A549 (cell line): ENCODE measurements around the gene WDR48. TPM values are rescaled to one million over a fixed set of nuclear protein-coding genes. Genes with fewer than 3 reads are reported as not detected.

Source experiments
- ATAC-seq, 2 experiments: fragments of 200-7000 bp in 1 of 2; fragments of >200 bp in 1 of 2; cut with Nextera tagmentation in 1 of 2; cut with Tn5 transposase in 1 of 2; 3 replicates each; pipeline versions ENCODE4 v1.8.0 to v1.9.1; 2018 to 2020; ENCODE audit warnings: mild to moderate bottlenecking in 1 of 2, moderate library complexity in 1 of 2
- CTCF ChIA-PET: fragments of 300-600 bp; sonication (Branson Sonifier 250); formaldehyde crosslinking; extraction: SDS; loops from one replicate; lab custom pipeline; 2021; ENCODE audit warnings: antibody characterized with exemption, inconsistent platforms; lab: Yijun Ruan, JAX
- POLR2A ChIA-PET: fragments of 350-600 bp; formaldehyde crosslinking; extraction: SDS; loops from one replicate; lab custom pipeline; 2021; ENCODE audit warnings: antibody characterized with exemption, inconsistent platforms; lab: Yijun Ruan, JAX
- DNase-seq, 2 experiments: peaks; one replicate each; pipeline versions ENCODE4 v3.0.0 to v3.0.0-alpha.2; 2011 to 2016; ENCODE audit warnings: low read depth in 1 of 2, low spot score in 1 of 2
- FAIRE-seq: peaks from 2 replicates; lab custom pipeline; 2011; peaks lifted over from hg19 to GRCh38; lab: Jason Lieb, UNC
- H3K27ac ChIP-seq, 2 experiments: fragments of >200 bp; sonication (Bioruptor Twin); formaldehyde crosslinking; 3 replicates each; pipeline ENCODE4 v1.5.1; 2016 to 2017
- H3K4me1 ChIP-seq: fragments of >200 bp; sonication (Bioruptor Twin); formaldehyde crosslinking; 3 replicates; pipeline ENCODE4 v1.6.1; 2016
- H3K4me2 ChIP-seq: fragments of >200 bp; sonication (Bioruptor Twin); formaldehyde crosslinking; 3 replicates; pipeline ENCODE4 v1.6.1; 2016
- H3K4me3 ChIP-seq: fragments of >200 bp; sonication (Bioruptor Twin); formaldehyde crosslinking; 3 replicates; pipeline ENCODE4 v1.5.1; 2016
- H3K9me3 ChIP-seq: fragments of >200 bp; sonication (Bioruptor Twin); formaldehyde crosslinking; 3 replicates; pipeline ENCODE4 v1.6.1; 2016
- BHLHE40 ChIP-seq: IDR thresholded peaks from 2 replicates; pipeline ENCODE4 v1.6.1; 2012; ENCODE audit warnings: low read depth, low read length, inconsistent platforms
- CBX2 ChIP-seq: fragments of 200-600 bp; sonication (generic); IDR thresholded peaks from 2 replicates; pipeline ENCODE4 v1.6.1; 2016; ENCODE audit warnings: low read depth, mild to moderate bottlenecking, borderline replicate concordance
- CBX8 ChIP-seq: fragments of 200-600 bp; sonication (generic); IDR thresholded peaks from 2 replicates; pipeline ENCODE4 v1.6.1; 2016
- CHD2 ChIP-seq: fragments of 150-350 bp; IDR thresholded peaks from 2 replicates; pipeline ENCODE4 v1.6.1; 2014; ENCODE audit warnings: low read length; ENCODE audit not compliant: partially characterized antibody
- CHD4 ChIP-seq: fragments of 200-600 bp; sonication (generic); IDR thresholded peaks from 2 replicates; pipeline ENCODE4 v1.6.1; 2016; ENCODE audit warnings: antibody characterized with exemption, mild to moderate bottlenecking, borderline replicate concordance
- E2F6 ChIP-seq: IDR thresholded peaks from 2 replicates; pipeline ENCODE4 v1.6.1; 2012; ENCODE audit warnings: low read depth, borderline replicate concordance
- EHF ChIP-seq: fragments of 250-450 bp; sonication (Bioruptor Pico); IDR thresholded peaks from 2 replicates; pipeline ENCODE4 v1.5.0; 2020; ENCODE audit warnings: mild to moderate bottlenecking
- EHMT2 ChIP-seq: fragments of 200-600 bp; sonication (generic); IDR thresholded peaks from 2 replicates; pipeline ENCODE4 v1.6.1; 2016; ENCODE audit warnings: antibody characterized with exemption, low read depth, mild to moderate bottlenecking, moderate library complexity
- EP300 ChIP-seq, 2 experiments: fragments of >200 bp; sonication (Bioruptor Twin); formaldehyde crosslinking; IDR thresholded peaks; 2 replicates in 1 of 2; 3 replicates in 1 of 2; pipeline ENCODE4 v1.6.1; 2016 to 2017
- ESRRA ChIP-seq: fragments of 150-350 bp; IDR thresholded peaks from 2 replicates; pipeline ENCODE4 v1.6.1; 2014; ENCODE audit warnings: mild to moderate bottlenecking, low read length, borderline replicate concordance
- FOXS1 ChIP-seq: fragments of 250-450 bp; sonication (Bioruptor Pico); IDR thresholded peaks from 2 replicates; pipeline ENCODE4 v1.5.0; 2020; ENCODE audit warnings: mild to moderate bottlenecking, moderate library complexity
- HEYL ChIP-seq: fragments of 250-450 bp; sonication (Bioruptor Pico); IDR thresholded peaks from 2 replicates; pipeline ENCODE4 v1.8.0; 2021; ENCODE audit warnings: mild to moderate bottlenecking, moderate library complexity
- HOXA7 ChIP-seq: fragments of 250-450 bp; sonication (Bioruptor Pico); IDR thresholded peaks from 2 replicates; pipeline ENCODE4 v1.5.0; 2020; ENCODE audit warnings: mild to moderate bottlenecking, moderate library complexity
- JUN ChIP-seq, 2 experiments: fragments of >200 bp; sonication (Bioruptor Twin); formaldehyde crosslinking; IDR thresholded peaks; 2 replicates in 1 of 2; 3 replicates in 1 of 2; pipeline ENCODE4 v1.6.1; 2016 to 2017
- JUNB ChIP-seq: fragments of >200 bp; sonication (Bioruptor Twin); formaldehyde crosslinking; IDR thresholded peaks from 2 replicates; pipeline ENCODE4 v1.6.1; 2016
- MAZ ChIP-seq: fragments of 150-350 bp; IDR thresholded peaks from 2 replicates; pipeline ENCODE4 v1.6.1; 2014; ENCODE audit warnings: antibody characterized with exemption, low read depth, low read length, borderline replicate concordance
- NFE2L2 ChIP-seq: fragments of 150-350 bp; conservative IDR thresholded peaks from 2 replicates; pipeline ENCODE4 v1.6.1; 2014; ENCODE audit warnings: low read length
- PBX3 ChIP-seq: IDR thresholded peaks from 2 replicates; pipeline ENCODE4 v1.6.1; 2012
- POLR2A ChIP-seq: IDR thresholded peaks from 2 replicates; pipeline ENCODE4 v1.6.1; 2012; ENCODE audit warnings: mild to moderate bottlenecking, low read length
- POLR2AphosphoS2 ChIP-seq: conservative IDR thresholded peaks from 2 replicates; pipeline ENCODE4 v1.6.1; 2012; ENCODE audit warnings: low read length, improper control_type of control experiment, inconsistent platforms
- RAD21 ChIP-seq, 2 experiments: fragments of >200 bp in 1 of 2; sonication (Bioruptor Twin) in 1 of 2; formaldehyde crosslinking in 1 of 2; IDR thresholded peaks in 1 of 2; conservative IDR thresholded peaks in 1 of 2; 2 replicates in 1 of 2; 3 replicates in 1 of 2; pipeline ENCODE4 v1.6.1; 2012 to 2018; ENCODE audit warnings: inconsistent platforms in 1 of 2
- RARB ChIP-seq: fragments of 250-450 bp; sonication (Bioruptor Pico); IDR thresholded peaks from 2 replicates; pipeline ENCODE4 v1.8.0; 2021; ENCODE audit warnings: mild to moderate bottlenecking, moderate library complexity
- RCOR1 ChIP-seq: fragments of 150-350 bp; IDR thresholded peaks from 2 replicates; pipeline ENCODE4 v1.6.1; 2014; ENCODE audit warnings: antibody characterized with exemption, low read length, low read depth
- REST ChIP-seq: fragments of 200-600 bp; sonication (generic); IDR thresholded peaks from 2 replicates; pipeline ENCODE4 v1.6.1; 2016; ENCODE audit warnings: antibody characterized with exemption, mild to moderate bottlenecking, moderate library complexity
- RNF2 ChIP-seq: fragments of 200-600 bp; sonication (generic); IDR thresholded peaks from 2 replicates; pipeline ENCODE4 v1.6.1; 2016; ENCODE audit warnings: low read depth, mild to moderate bottlenecking, antibody characterized with exemption, moderate library complexity, borderline replicate concordance
- SMC3 ChIP-seq: fragments of >200 bp; sonication (Bioruptor Twin); formaldehyde crosslinking; IDR thresholded peaks from 3 replicates; pipeline ENCODE4 v1.6.1; 2018; ENCODE audit warnings: inconsistent platforms
- SREBF2 ChIP-seq: fragments of 450-650 bp; IDR thresholded peaks from 2 replicates; pipeline ENCODE4 v1.6.1; 2014; ENCODE audit warnings: mild to moderate bottlenecking, moderate library complexity
- TP53 ChIP-seq: fragments of 250-450 bp; sonication (Bioruptor Pico); IDR thresholded peaks from 2 replicates; pipeline ENCODE4 v1.5.0; 2021; ENCODE audit warnings: mild to moderate bottlenecking, moderate library complexity
- ZC3H11A ChIP-seq: fragments of 450-650 bp; IDR thresholded peaks from 2 replicates; pipeline ENCODE4 v1.6.1; 2014; ENCODE audit warnings: antibody characterized with exemption, mild to moderate bottlenecking
- ZSCAN20 ChIP-seq: fragments of 250-450 bp; sonication (Bioruptor Pico); IDR thresholded peaks from 2 replicates; pipeline ENCODE4 v1.8.0; 2022; ENCODE audit warnings: mild to moderate bottlenecking, moderate library complexity
- WGBS: methylation state at CpG from one replicate; pipeline ENCODE4 v1.1.6; 2017; ENCODE audit errors: missing lambda C conversion rate; 5-methylcytosine and 5-hydroxymethylcytosine counted together
- polyA minus RNA-seq: library from RNA; depleted of rRNA, polyadenylated mRNA; stranded (reverse); fragments of >200 nt; gene quantifications from 2 replicates; pipeline ENCODE4 v1.2.3, GENCODE V29; 2011; rRNA and poly(A)+ RNA removed
- polyA plus RNA-seq, 4 experiments: library from polyadenylated mRNA; depleted of rRNA in 3 of 4; stranded (reverse); fragments of >200 nt; fragmentation: RNase III in 1 of 4; extraction: RNeasy Plus Mini Kit Qiagen cat#74134 plus additional on column Dnase treatment in 1 of 4; gene quantifications; 2 replicates in 3 of 4; 3 replicates in 1 of 4; pipeline ENCODE4 v1.2.3, GENCODE V29; 2011 to 2017
- TF ChIP-seq, protein P1 (sequence below): fragments of 250-450 bp; sonication (Bioruptor Pico); IDR thresholded peaks from 2 replicates; pipeline ENCODE4 v1.5.0; 2020; ENCODE audit warnings: low read depth, mild to moderate bottlenecking, moderate library complexity
- TF ChIP-seq, protein P2 (sequence below): fragments of >200 bp; sonication (Bioruptor Twin); formaldehyde crosslinking; IDR thresholded peaks from 3 replicates; pipeline ENCODE4 v1.6.1; 2016

The WDR48 gene
- polyA plus RNA-seq (2011; rRNA removed) = 39.6 and 41.0 TPM in 2 replicates
- polyA plus RNA-seq (2012; cell fraction: cytosol; rRNA removed) = 6.7 and 8.5 TPM in 2 replicates
- polyA plus RNA-seq (2012; cell fraction: nucleus; rRNA removed) = 5.7 and 9.7 TPM in 2 replicates
- 18.8 to 21.0 TPM (median 20.0 TPM) in 3 replicates for polyA plus RNA-seq (2017; fragmentation: RNase III; extraction: RNeasy Plus Mini Kit Qiagen cat#74134 plus additional on column Dnase treatment)
- polyA minus RNA-seq = 18.9 and 20.7 TPM in 2 replicates

DNA sequence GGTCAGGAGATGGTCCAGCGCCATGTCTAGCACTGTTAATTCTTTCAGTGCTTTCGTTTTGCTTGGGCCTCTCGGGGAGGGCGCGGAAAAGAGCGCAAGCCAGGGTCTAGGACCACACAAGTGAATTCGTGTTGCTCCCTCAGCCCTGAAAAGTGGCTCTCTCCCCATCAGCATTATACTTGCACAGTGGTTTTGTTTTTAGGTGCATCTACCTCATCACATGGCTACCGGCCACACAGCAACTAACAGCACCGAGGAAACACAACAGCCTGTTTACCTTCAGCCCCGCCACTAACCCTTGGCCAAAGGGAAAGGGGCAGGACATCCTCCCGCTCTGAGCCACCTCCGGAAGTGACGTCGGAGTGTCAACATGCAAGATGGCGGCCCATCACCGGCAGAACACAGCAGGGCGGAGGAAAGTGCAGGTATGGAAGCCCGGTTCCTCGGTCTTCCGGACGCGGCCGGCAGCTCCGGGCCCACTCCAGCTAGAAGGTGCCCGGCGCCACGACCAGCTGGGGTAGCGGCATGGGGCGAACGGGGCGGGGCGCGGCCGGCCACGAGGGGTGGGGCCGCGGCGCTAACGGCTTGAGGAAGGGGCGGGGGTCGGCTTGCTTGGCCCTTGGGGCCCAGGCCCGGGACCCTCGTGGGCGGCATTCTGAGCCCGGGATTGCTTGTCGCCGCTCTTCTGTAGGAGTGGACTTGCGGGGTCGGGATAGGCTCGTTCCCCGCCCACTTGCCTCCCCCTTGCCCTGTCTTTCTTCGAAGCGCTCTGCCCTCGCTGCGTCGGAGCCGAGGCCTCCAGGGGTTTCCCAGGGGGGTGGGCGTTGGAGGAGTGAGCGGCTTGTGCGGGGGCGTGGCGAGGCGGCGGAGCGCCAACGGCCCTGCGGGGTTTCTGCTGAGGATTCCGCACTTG lies at the start of gene WDR48, which contains the start of gene SCN11A:
WDR48 (plus strand) TSS at position 368 of the 913 bp plus-strand sequence; CDS start at position 378, 10 bp downstream.
SCN11A (minus strand) TSS at position 296 of the 913 bp plus-strand sequence. CDS start 101,582 bp downstream, outside the sequence.
- ATAC-seq (peak; percentile 100), FAIRE-seq (peak; percentile 92), DNase-seq (peak; percentile 87 to 92)
- 5% methylated on average over 33 of the region's 68 CpGs for WGBS
- peak within 1 kb of the TSS; percentile 93 to 97 for H3K27ac ChIP-seq
- 0 out of 3 replicates have a peak, but pooled peaks cover 5% of the 10 kb centered on the region for H3K4me1 ChIP-seq
- CTCF ChIA-PET = interaction anchor here (0.9 to 1.0 kb wide), 2 partner anchors 12 to 21 kb away, joined by 4 read pairs; no protein-coding TSS in a partner anchor
- POLR2A ChIA-PET = no interaction called here
- H3K4me2 ChIP-seq = peak within 1 kb of the TSS; percentile 85
- peak within 1 kb of the TSS; percentile 96 for H3K4me3 ChIP-seq
- no peaks in the 10 kb centered on the region for H3K9me3 ChIP-seq
- no peak for TF ChIP-seq E2F6
- TF ChIP-seq SMC3 = no peak
- TF ChIP-seq CHD2 = no peak
- no peak for TF ChIP-seq RNF2
- TF ChIP-seq EHF = no peak
- no peak for TF ChIP-seq EP300 (IDR thresholded peaks at IDR 0.05)
- no peak for TF ChIP-seq RARB
- TF ChIP-seq, protein P1, sequence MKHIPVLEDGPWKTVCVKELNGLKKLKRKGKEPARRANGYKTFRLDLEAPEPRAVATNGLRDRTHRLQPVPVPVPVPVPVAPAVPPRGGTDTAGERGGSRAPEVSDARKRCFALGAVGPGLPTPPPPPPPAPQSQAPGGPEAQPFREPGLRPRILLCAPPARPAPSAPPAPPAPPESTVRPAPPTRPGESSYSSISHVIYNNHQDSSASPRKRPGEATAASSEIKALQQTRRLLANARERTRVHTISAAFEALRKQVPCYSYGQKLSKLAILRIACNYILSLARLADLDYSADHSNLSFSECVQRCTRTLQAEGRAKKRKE (CRISPR knock-in tag) = no peak
- TF ChIP-seq ZSCAN20 (CRISPR knock-in tag) = no peak
- TF ChIP-seq EHMT2 = 0 out of 2 replicates have a peak, but pooled peaks have one; percentile 36
- no peak for TF ChIP-seq JUNB
- no peak for TF ChIP-seq RAD21 (conservative IDR thresholded peaks at IDR 0.05 in 1 of 2, IDR thresholded peaks at IDR 0.05 in 1 of 2)
- TF ChIP-seq ZC3H11A = no peak
- TF ChIP-seq PBX3 = no peak
- no peak for TF ChIP-seq NFE2L2
- TF ChIP-seq FOXS1 = no peak; the same call in 1 of the 2 replicates
- no peak for TF ChIP-seq TP53 (CRISPR knock-in tag)
- TF ChIP-seq REST = 0 out of 2 replicates have a peak, but pooled peaks have one; percentile 22
- TF ChIP-seq CHD4 = no peak
- no peak for TF ChIP-seq CBX2
- no peak for TF ChIP-seq ESRRA
- no peak for TF ChIP-seq HEYL (CRISPR knock-in tag)
- peak; percentile 49 to 70; a peak in 3 of 5 replicates for TF ChIP-seq JUN (IDR thresholded peaks at IDR 0.05)
- no peak for TF ChIP-seq SREBF2
- TF ChIP-seq MAZ = no peak
- TF ChIP-seq, protein P2, sequence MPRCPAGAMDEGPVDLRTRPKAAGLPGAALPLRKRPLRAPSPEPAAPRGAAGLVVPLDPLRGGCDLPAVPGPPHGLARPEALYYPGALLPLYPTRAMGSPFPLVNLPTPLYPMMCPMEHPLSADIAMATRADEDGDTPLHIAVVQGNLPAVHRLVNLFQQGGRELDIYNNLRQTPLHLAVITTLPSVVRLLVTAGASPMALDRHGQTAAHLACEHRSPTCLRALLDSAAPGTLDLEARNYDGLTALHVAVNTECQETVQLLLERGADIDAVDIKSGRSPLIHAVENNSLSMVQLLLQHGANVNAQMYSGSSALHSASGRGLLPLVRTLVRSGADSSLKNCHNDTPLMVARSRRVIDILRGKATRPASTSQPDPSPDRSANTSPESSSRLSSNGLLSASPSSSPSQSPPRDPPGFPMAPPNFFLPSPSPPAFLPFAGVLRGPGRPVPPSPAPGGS = peak; percentile 63; the same call in 2 of the 3 replicates
- TF ChIP-seq CBX8 = no peak
- no peak for TF ChIP-seq RCOR1
- TF ChIP-seq HOXA7 (CRISPR knock-in tag) = no peak
- peak; percentile 85 for TF ChIP-seq POLR2A
- TF ChIP-seq POLR2AphosphoS2 = no peak
- TF ChIP-seq BHLHE40 = no peak
